Neuronal stem cell (in vitro differentiated cells): ENCODE results near the gene PLA2G2E.
"Not testable (repeated sequence)": the region's sequence is repeated elsewhere in the genome, so short reads cannot be mapped to it uniquely, and the experiment has no call there.

Experiments
- DNase-seq: peaks from one replicate; pipeline ENCODE4 v3.0.0-alpha.2; 2013; ENCODE audit warnings: low spot score
- H2AFZ ChIP-seq: one replicate; pipeline ENCODE4 v1.6.1; 2013; ENCODE audit warnings: mild to moderate bottlenecking, low read length, inconsistent platforms
- H2AK5ac ChIP-seq: 2 replicates; pipeline ENCODE4 v1.6.1; 2013; ENCODE audit warnings: low read depth, mild to moderate bottlenecking, inconsistent platforms, low read length, moderate library complexity, mixed read lengths
- H2BK120ac ChIP-seq: 2 replicates; pipeline ENCODE4 v1.6.1; 2013; ENCODE audit warnings: low read depth, mild to moderate bottlenecking, inconsistent platforms, low read length, moderate library complexity, mixed read lengths
- H2BK12ac ChIP-seq: one replicate; pipeline ENCODE4 v1.6.1; 2013; ENCODE audit warnings: low read length, inconsistent platforms
- H2BK15ac ChIP-seq: 2 replicates; pipeline ENCODE4 v1.6.1; 2013; ENCODE audit warnings: mild to moderate bottlenecking, low read length, inconsistent platforms, mixed read lengths
- H2BK5ac ChIP-seq: one replicate; pipeline ENCODE4 v1.6.1; 2013; ENCODE audit warnings: inconsistent platforms, mild to moderate bottlenecking, low read length, moderate library complexity
- H3K14ac ChIP-seq: one replicate; pipeline ENCODE4 v1.6.1; 2013; ENCODE audit warnings: low read length, inconsistent platforms
- H3K18ac ChIP-seq: 2 replicates; pipeline ENCODE4 v1.6.1; 2013; ENCODE audit warnings: low read length, inconsistent platforms
- H3K23ac ChIP-seq: 2 replicates; pipeline ENCODE4 v1.6.1; 2013; ENCODE audit warnings: low read depth, mild to moderate bottlenecking, mixed read lengths, low read length, inconsistent platforms; ENCODE audit not compliant: poor library complexity
- H3K27ac ChIP-seq: replicated peaks from 3 replicates; pipeline ENCODE4 v1.5.1; 2013; ENCODE audit warnings: low read length, inconsistent platforms
- H3K27me3 ChIP-seq, 3 experiments: 2 replicates each; pipeline ENCODE4 v1.6.1; 2013; ENCODE audit warnings: low read length in 3 of 3, mild to moderate bottlenecking in 2 of 3, inconsistent platforms in 1 of 3, low read depth in 1 of 3, mixed read lengths in 1 of 3, moderate library complexity in 1 of 3; ENCODE audit not compliant: control insufficient read depth in 3 of 3, insufficient read depth in 3 of 3
- H3K36me3 ChIP-seq, 2 donors: replicated peaks in 1 of 2; 2 replicates each; pipeline ENCODE4 v1.6.1; 2013; ENCODE audit warnings: low read length in 2 of 2; ENCODE audit not compliant: control insufficient read depth in 2 of 2, insufficient read depth in 2 of 2
- H3K4ac ChIP-seq: 2 replicates; pipeline ENCODE4 v1.6.1; 2013; ENCODE audit warnings: inconsistent platforms, mild to moderate bottlenecking, low read length, moderate library complexity
- H3K4me1 ChIP-seq, 2 donors: 1 replicate in 1 of 2; 2 replicates in 1 of 2; pipeline ENCODE4 v1.6.1; 2013; ENCODE audit warnings: low read length in 2 of 2, low read depth in 1 of 2; ENCODE audit not compliant: control insufficient read depth in 2 of 2, insufficient read depth in 1 of 2
- H3K4me2 ChIP-seq: one replicate; pipeline ENCODE4 v1.6.1; 2013; ENCODE audit warnings: mild to moderate bottlenecking, low read length, inconsistent platforms; ENCODE audit not compliant: insufficient read depth, poor library complexity, severe bottlenecking
- H3K4me3 ChIP-seq, 2 donors: 2 replicates each; pipeline ENCODE4 v1.5.1; 2013; ENCODE audit warnings: low read length in 2 of 2, mild to moderate bottlenecking in 2 of 2, inconsistent platforms in 1 of 2, moderate library complexity in 1 of 2
- H3K79me1 ChIP-seq: one replicate; pipeline ENCODE4 v1.6.1; 2013; ENCODE audit warnings: low read depth, mild to moderate bottlenecking, inconsistent platforms, low read length, moderate library complexity
- H3K9ac ChIP-seq: one replicate; pipeline ENCODE4 v1.6.1; 2013; ENCODE audit warnings: mild to moderate bottlenecking, low read depth, low read length, inconsistent platforms; ENCODE audit not compliant: poor library complexity
- H3K9me3 ChIP-seq, 2 donors: replicated peaks in 1 of 2; 2 replicates each; pipeline versions ENCODE3 to v1.6.1; 2013; ENCODE audit warnings: low read length in 2 of 2, mild to moderate bottlenecking in 2 of 2, inconsistent platforms in 1 of 2, low read depth in 1 of 2, mixed read lengths in 1 of 2, moderate library complexity in 1 of 2; ENCODE audit not compliant: control insufficient read depth in 2 of 2, insufficient read depth in 1 of 2
- H4K8ac ChIP-seq: one replicate; pipeline ENCODE4 v1.6.1; 2013; ENCODE audit warnings: low read depth, mild to moderate bottlenecking, inconsistent platforms, low read length, moderate library complexity
- H4K91ac ChIP-seq: one replicate; pipeline ENCODE4 v1.6.1; 2013; ENCODE audit warnings: low read length, low read depth, mild to moderate bottlenecking, inconsistent platforms; ENCODE audit not compliant: poor library complexity
- WGBS, 2 donors: extraction: QIAGEN DNeasy Blood & Tissue Kit; methylation state at CpG; one replicate each; pipeline ENCODE4 v1.1.7; 2013; ENCODE audit warnings: missing lambda C conversion rate in 2 of 2, mixed read lengths in 1 of 2; ENCODE audit not compliant: insufficient read length in 2 of 2, insufficient replicate concordance in 1 of 2; ENCODE audit errors: extremely low coverage in 2 of 2; 5-methylcytosine and 5-hydroxymethylcytosine counted together

PLA2G2E gene

DNA sequence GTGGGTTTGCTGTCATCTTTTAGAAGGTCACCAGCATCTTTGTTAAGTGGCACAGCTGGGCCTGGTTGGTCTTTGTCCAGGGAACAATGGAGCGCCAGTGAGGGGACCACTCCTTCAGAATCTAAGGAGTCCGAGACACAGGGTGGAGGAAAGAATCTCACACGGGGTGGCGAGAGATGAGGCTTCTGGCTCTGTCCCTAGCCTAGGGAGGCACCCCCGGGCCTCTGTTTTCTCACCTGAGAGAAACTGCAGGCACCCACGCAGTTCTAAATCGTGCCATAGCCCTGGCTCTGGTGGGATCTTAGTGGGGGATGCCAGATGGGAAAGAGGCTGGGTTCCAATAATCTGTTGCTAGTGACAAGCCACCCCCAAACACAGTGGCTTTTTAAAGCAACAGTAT, 10.9 kb upstream of the PLA2G2E start:
- H3K18ac ChIP-seq, result no peak overlapping the region
- H4K91ac ChIP-seq, result no peak overlapping the region
- no peak overlapping the region for H2BK120ac ChIP-seq
- H3K4me2 ChIP-seq, result no peak overlapping the region
- H3K9ac ChIP-seq, result no peak overlapping the region
- H3K9me3 ChIP-seq, result peaks cover 2 to 10% of the 10 kb centered on the region in 2 donors
- no peak overlapping the region for H3K23ac ChIP-seq
- no peak overlapping the region for H4K8ac ChIP-seq
- H2BK15ac ChIP-seq, result no peak overlapping the region
- H3K79me1 ChIP-seq, result no peaks in the 10 kb centered on the region
- no peak for DNase-seq
- H3K27ac ChIP-seq, result no peak overlapping the region
- H2BK12ac ChIP-seq, result no peak overlapping the region
- H3K36me3 ChIP-seq, result no peaks in the 10 kb centered on the region
- WGBS, 2 donors, result no CpG with 5 or more reads among the region's 7 CpGs
- H3K4ac ChIP-seq, result no peak overlapping the region
- no peak overlapping the region for H2AK5ac ChIP-seq
- no peaks in the 10 kb centered on the region for H3K4me1 ChIP-seq
- H2AFZ ChIP-seq, result no peak overlapping the region
- no peak overlapping the region for H3K4me3 ChIP-seq
- no peaks in the 10 kb centered on the region for H3K27me3 ChIP-seq
- no peak overlapping the region for H2BK5ac ChIP-seq
- no peak overlapping the region for H3K14ac ChIP-seq

GRCh38 chr1:19932866-19933265, 9.4 kb upstream of the PLA2G2E start:
- Histone ChIP-seq H3K79me1 (no peaks in the 10 kb centered on the region), H2BK5ac (no peak overlapping the region), H2BK15ac (no peak overlapping the region), H2BK12ac (no peak overlapping the region), H4K91ac (no peak overlapping the region), H4K8ac (no peak overlapping the region), H3K9ac (no peak overlapping the region), H3K27ac (no peak overlapping the region), H3K4me1 (no peaks in the 10 kb centered on the region), H2AFZ (no peak overlapping the region), H3K9me3 (peaks cover 2 to 10% of the 10 kb centered on the region in 2 donors), H3K36me3 (no peaks in the 10 kb centered on the region), H2AK5ac (no peak overlapping the region), H3K4me2 (no peak overlapping the region), H3K18ac (no peak overlapping the region), H3K27me3 (peaks cover 0 to 3% (median 0%) of the 10 kb centered on the region in 3 experiments), H3K4me3 (no peak overlapping the region), H3K14ac (no peak overlapping the region), H2BK120ac (no peak overlapping the region), H3K4ac (no peak overlapping the region), H3K23ac (no peak overlapping the region)
- DNase-seq, result no peak
- WGBS, 2 donors, result no CpG with 5 or more reads among the region's 1 CpG

DNA sequence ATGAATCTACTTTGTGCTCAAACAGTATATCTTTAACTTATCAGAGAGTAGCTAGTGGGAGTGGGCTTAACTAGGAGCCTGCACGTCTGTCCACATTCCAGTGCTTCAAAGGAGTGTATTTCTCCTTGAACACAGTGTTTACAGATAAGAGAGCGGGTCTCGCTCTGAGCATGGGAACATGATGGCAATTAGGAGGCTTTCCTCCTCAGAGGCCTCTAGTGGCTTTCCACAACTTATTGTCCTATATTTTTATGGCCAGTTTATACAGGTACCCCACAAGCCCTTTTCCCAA, 3.7 kb upstream of the PLA2G2E start:
- not testable (repeated sequence) for H3K4me3 ChIP-seq, H3K4ac ChIP-seq, H3K4me1 ChIP-seq, H3K9ac ChIP-seq, DNase-seq, H2AK5ac ChIP-seq, H3K27ac ChIP-seq, H2BK5ac ChIP-seq, H3K14ac ChIP-seq, H2BK15ac ChIP-seq, H2BK12ac ChIP-seq, H3K79me1 ChIP-seq, H3K9me3 ChIP-seq, H2AFZ ChIP-seq, H3K18ac ChIP-seq, H3K4me2 ChIP-seq, H4K8ac ChIP-seq, H3K23ac ChIP-seq, H4K91ac ChIP-seq, H2BK120ac ChIP-seq, H3K36me3 ChIP-seq
- peaks cover 0 to 24% (median 0%) of the 10 kb centered on the region in 3 experiments for H3K27me3 ChIP-seq
- WGBS, 2 donors, result no CpG with 5 or more reads among the region's 3 CpGs

DNA sequence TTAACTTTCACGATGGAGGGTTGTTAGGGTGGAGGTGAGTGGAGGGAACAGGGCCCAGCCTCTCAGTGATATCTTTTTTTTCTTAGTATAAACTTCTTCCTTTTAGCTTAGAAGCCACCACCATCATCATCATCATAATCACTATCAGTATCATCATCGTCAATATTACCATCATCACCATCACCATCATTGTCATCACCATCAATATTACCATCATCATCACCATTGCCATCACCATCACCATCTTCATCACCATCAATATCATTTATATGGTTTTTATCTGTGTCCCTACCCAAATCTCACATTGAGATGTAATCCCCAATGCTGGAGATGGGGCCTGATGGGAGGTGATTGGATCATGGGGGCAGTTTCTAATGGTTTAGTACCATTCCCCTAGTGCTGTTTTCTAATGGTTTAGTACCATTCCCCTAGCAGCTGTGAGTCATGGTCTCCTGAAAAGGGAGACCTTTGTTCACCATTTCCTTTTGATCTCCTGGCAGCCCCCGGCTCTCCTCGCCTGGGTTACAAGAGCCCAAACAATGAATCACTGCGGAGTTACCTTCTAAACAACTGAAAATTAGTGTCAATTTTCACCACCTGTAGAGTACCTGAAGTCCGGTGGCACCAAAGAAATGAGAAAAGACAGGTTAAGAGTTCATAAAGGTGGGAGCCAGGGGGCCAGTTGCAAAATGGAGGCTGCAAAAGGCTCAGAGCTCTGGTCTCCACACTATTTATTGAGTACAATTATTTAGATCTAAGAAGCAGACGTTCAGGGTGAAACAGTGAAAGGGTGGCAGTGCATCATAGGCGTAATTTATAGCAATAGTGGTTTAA, 3.1 kb upstream of the PLA2G2E start:
- no peak overlapping the region for H2BK15ac ChIP-seq
- H2BK12ac ChIP-seq, result no peak overlapping the region
- H3K27ac ChIP-seq, result no peak overlapping the region
- peaks cover 0 to 9% of the 10 kb centered on the region in 2 donors for H3K4me1 ChIP-seq
- H3K14ac ChIP-seq, result no peak overlapping the region
- H3K9ac ChIP-seq, result no peak overlapping the region
- no peak overlapping the region for H2AK5ac ChIP-seq
- H2BK5ac ChIP-seq, result no peak overlapping the region
- no peak overlapping the region for H3K23ac ChIP-seq
- no peak overlapping the region for H3K4me2 ChIP-seq
- H2BK120ac ChIP-seq, result no peak overlapping the region
- peaks cover 0 to 7% of the 10 kb centered on the region in 2 donors for H3K9me3 ChIP-seq
- DNase-seq, result no peak
- no peak overlapping the region for H4K91ac ChIP-seq
- H2AFZ ChIP-seq, result no peak overlapping the region
- H3K4me3 ChIP-seq, result no peak overlapping the region
- no peaks in the 10 kb centered on the region for H3K36me3 ChIP-seq
- H3K4ac ChIP-seq, result no peak overlapping the region
- no peak overlapping the region for H4K8ac ChIP-seq
- WGBS, 2 donors, result no CpG with 5 or more reads among the region's 8 CpGs
- H3K27me3 ChIP-seq, result peaks cover 0 to 25% (median 0%) of the 10 kb centered on the region in 3 experiments
- H3K18ac ChIP-seq, result no peak overlapping the region
- H3K79me1 ChIP-seq, result peaks cover 1% of the 10 kb centered on the region
